CD4-positive, alpha-beta T cell treated with Interleukin-6 for 4 hours (primary cell): Measurements from ENCODE around the gene DPP10.

ENCODE experiments used
- DNase-seq: peaks from one replicate; pipeline ENCODE4 v3.0.0-alpha.2; 2020; ENCODE audit warnings: mixed read lengths

DPP10 gene

DNA sequence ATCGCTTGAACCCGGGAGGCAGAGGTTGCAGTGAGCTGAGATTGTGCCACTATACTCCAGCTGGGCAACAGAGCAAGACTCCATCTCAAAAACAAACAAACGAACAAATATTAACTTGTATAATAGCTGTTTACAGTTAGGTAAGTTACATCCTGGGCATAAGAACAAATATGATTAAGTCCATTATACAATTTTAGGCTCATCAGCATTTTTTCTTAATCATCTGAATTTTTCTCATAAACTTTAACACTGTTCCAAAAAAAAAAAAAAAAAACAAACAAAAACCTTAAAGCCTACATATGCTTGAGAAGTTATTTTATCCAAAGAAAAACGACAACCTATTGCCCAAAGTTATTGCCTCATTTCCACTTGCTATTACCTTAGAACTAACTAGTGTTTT is 1042.5 kb downstream of the DPP10 start:
- no peak for DNase-seq

DNA sequence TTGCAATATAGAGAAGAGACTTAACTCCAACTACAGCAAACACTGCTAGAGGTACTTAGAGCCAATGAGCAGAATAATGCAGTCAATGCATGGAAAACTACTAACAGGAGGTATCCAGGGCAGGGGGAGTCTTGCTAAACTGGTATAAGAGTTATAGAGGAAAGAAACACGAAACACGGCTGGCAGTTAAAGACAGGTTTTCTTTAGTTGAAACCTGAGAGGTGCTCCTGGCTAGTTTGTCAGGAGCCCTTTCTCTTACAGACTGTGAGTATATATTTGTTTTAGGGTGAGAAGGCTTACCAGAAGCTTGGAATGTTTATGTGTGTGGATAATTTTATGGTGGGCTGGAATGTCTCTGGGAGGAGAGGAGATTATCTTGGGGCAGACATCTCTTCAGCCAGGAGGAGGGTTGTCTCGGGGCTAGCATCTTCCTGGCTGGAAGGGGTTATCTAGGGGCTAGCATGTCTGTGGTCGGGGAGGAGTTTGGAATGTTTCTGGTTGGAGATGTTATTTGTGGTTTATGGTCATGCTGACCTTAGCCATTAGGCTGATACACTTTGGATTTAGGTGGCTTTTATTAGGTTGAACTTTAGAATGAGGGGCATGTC is 1048.8 kb downstream of the DPP10 start:
- no peak for DNase-seq

DNA sequence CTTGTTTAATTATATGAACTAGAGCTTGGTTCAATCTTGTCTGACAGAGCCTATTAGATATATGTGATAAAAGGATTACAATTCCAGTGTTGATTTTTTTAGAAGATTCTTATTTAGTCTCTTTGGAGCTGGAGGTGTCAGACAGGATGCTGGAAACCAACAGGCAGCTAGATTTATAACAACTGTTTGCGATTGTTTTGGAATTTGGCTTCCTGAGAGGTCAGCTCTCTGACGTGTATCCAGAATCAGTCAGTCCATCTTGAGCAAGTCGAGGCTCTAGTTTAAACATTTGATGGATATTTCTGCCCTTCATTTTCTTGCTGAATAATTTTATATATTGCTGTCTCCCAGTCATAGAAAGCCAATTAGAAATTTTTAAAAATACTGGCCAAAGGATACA is 1062.9 kb downstream of the DPP10 start:
- no peak for DNase-seq

DNA sequence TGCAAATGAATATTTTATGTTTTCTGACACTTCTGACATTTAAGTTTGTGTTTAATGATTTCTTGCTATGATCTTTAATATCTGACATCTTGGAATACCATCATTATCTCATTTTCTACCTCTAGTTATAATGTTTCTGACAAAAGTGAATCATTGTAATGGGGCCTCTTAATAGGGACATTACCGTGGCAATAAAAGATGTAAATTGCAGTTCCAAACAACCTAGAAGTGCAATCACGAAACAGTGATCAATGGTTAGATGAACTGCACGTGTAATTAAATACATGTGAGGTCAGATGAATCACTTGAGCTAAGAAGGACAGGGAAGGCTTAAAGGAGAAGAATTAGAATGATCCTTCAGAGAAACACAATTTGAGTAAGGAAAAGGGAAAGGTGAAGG is 1078.3 kb downstream of the DPP10 start:
- DNase-seq, result no peak

DNA sequence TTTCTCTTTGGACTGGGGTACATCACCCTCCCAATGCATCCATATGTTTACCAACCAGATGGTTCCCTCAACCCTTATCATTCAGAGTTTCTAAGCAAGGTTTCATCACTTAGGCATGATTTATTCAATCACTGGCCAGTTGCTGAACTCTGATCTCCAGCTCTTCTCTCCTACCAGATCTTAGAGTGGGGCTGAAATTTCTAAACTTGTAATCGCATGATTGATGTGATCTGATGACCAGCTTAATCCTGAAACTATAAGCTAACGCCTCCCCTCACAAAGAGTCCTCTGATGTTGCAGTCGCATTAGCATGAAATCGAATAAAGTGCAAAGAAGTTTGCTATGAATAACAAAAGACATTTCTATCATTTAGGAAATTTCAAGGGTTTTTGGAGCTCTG is 1082.0 kb downstream of the DPP10 start:
- no peak for DNase-seq

DNA sequence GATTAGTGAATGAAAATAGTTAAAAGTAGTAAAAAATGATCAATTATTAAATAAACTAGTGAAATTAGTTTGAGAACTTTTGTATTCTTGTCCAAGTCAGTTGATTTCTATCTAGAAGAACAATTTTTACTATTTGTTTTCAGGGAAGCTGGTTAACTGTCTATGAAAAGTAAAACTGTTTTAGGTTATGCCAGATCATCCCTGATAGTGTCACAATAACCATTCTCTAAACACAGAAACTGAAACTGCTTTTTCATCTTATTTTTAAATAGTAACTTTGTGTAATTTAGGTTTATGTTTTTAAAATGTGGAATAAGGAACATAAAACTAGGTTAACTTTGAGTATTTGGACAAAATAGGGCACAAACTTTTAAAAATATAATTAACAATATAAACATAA is 1087.2 kb downstream of the DPP10 start:
- no peak for DNase-seq

DNA sequence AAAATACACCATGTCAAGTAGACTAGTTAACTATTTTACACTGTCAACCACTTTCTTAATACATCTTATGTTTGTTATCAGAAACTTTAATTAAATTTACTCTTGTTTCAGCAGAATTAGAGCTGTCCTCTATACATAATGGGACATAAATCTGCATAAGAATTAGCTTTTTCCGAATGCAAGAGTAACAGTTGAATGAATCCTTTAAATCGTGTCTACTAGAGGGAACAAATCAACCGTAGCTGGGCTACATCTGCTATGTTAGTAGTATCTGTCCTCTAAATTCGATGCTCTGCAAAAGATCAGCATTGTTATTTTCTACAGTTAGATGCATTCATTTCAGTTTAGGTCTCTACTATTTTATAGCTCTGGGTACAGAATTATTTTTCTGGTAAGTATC is 1090.6 kb downstream of the DPP10 start:
- no peak for DNase-seq

DNA sequence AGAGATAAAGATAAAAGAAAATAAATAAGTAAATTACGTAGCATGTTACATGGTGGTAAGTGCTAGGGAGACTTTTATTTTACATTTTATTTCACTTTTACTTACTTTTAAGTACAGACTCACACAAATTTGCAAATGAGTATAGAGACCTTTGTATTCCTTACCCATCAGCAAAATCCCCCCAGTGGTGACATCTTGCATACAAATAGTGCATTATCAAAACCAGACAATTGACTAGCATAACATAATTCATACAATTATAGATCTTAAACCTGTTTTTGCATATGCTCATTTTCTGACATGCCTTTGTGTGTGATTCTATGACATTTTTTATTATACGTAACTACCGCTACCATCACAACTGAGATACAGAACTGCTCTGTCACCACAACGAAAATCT is 1099.4 kb downstream of the DPP10 start:
- DNase-seq, result no peak

DNA sequence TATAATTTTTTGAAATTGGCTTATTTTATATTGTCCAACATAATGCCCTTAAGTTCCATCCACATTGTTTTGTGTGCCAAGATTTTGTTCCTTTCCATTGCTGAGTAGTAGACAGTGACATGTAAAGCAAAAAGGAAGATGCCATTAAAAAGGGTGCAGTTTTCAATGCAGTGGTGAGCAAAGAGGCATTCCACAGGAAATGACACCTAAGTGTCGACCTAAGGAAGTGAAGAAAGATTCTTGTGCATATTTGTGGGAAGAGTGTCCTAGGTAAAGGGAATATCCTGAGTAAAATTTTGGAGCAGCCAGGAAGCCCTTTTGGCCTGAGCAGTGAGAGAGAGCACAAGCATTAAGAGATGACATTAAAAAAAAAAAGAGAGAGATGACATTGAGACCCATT is 1099.9 kb downstream of the DPP10 start:
- DNase-seq, result no peak

DNA sequence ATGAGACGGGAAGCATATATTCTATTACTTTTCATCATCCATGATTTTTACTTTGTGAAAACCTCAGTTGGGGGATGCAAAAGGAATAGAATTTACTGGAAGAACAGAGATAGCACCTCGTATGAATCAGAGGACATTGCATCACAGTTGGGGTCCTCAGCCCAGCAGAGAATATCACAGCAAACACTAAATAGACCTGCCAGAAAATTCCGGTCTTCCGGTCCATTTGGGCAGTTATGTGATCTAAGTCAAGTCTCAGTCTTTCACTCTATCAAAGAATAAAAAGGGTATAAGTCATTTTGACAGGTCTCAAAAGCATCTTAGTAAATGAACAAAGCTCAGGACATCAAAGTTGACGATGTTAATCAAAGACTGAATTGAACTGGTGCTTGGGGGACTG is 1100.6 kb downstream of the DPP10 start:
- DNase-seq, result no peak

DNA sequence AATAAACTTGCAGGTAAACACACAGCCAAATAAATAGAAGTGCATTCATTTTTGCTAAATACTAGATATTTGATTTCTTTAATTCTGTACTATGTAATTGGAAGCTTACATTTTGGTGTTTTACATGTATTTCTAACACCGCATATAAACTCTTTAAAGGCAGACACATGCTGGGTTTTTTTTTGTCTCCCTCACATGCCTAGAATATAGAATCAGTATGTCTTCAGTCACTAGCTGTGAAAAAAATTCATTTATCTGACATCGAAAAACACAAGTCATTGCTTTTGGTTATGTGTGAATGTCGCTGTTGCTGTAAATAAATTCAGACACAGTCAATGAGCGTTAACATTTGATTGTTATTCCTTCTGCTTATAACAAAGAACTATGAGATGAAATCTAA is 1101.0 kb downstream of the DPP10 start:
- no peak for DNase-seq

DNA sequence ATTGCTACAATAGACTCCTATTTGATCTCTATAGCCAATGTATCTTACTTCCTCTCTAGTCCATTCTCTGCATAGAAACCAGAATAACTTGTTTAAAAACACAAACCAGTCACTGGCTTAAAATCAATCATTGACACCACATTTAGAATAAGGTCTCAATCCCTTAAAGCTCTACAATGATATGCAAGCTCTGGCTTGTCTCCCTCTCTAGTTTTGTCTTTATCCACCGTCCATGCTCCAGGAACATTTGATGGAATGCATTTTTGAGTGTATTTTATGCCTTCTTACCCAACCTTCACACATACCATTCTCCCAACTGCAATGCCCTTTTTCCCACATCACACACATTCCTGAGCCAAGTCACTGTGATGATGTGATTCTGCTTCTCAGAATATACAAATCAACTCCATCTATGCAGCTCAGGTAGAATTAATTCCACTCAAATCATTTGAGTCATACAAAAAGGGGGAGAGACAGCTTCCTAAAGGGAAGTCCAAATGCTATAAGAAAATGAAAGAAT is 1107.2 kb downstream of the DPP10 start:
- DNase-seq, result no peak

DNA sequence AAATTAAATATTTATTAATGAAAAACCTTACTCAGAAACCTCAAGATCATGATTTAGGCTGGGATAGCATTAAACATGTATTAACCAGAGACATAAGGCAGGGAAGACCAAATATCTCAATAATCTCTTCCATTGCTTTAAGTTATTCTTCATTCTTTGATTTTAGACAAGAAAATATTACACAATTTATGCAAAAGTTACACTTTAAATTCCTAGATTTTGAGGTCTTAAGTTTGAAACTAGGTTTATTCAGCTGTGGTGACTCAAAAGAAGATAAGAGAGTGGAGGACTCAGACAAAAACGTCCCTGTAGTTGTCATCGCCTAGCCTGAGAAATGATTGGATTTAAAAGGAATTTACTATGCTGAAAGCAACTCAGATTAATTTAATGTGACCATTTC is 1110.3 kb downstream of the DPP10 start:
- DNase-seq, result no peak

DNA sequence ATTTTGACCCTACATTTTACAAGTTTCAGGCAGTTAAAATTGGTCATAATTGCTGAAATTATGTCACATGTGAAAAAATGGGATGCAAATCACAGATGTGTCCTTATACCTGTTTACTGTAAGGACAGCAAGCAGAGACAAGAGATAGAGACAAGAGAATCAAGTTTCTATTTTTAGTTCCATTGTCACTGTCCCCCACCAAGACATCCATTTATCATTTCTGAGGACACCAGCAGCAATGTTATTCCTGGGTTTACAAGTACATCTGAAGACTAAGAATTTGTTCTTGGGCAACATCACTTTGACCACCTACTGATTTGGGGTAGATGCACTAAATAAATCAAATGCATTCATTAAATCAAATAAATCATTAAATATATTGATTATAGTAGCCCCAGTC is 1111.7 kb downstream of the DPP10 start:
- no peak for DNase-seq

DNA sequence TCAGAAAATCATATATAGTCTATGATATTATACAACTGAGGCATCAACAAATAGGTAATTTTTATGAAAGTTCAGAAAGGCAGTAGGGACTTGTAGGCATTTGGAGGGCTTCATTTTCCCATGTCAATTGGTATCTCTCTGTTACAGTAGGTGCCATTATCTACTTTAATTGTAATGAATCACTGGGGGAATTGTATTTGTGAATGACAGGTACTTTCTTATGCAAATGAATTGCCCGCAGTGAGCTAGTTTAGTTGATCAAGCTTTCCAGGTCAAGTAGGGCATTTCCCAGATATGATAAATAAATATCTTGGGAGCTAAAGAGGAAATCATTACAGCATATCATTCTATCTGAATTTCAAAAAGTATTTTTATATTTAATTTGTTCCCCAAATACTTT is 1116.3 kb downstream of the DPP10 start:
- no peak for DNase-seq

DNA sequence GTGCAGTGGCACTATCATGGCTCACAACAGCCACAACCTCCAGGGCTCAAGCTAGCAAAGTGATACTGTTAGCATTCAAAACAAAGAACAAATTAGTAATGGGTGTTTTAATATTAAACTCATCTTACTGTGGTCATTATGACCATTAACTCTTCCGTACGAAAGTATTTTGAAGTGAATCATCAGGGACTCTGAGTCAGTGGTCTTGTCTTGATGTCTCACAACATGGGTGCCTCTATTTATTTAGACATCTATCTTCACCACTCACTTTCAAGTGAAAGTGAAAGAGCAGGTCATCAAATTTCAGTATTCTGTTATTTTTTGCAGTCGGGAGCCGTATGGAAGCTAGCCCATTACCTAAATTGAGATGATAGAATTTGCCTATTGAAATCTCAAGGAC is 1118.2 kb downstream of the DPP10 start:
- DNase-seq, result no peak

DNA sequence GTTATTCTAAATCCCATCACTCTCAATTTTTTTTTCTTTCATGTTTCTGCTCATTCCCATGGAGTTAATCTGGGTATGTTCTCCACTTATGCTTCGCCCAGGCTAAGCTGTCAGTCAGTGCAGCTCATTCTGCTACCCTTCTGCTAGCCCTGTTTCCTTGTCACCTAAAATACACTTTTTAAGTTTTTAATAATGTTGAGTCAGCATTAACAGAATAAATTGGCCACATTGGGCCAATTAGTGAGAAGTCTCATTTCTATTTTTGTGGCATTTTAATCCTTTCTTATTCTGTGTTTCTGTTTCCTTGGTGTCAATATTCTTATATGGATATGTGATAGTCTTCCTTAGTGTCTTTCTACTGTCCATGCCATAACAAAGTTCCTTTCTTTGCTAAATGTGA is 1126.2 kb downstream of the DPP10 start:
- DNase-seq, result no peak

DNA sequence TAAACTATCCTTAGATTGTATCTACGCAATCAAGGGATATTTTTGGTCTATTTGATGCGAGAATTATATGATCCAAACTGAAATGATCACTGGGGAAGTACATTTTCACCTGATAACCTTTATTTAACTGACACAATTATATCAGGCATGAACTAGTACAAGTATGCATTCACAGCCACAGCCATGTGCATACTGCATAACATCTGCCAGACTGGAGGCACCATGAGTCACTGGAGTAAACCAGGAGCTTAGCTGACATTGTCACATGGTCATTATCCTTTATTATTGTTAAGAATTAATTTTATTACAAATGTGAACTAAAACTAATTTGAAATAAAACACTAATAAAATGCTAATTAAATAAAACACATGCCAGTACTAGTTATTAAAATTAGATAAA is 1127.1 kb downstream of the DPP10 start:
- DNase-seq, result no peak

DNA sequence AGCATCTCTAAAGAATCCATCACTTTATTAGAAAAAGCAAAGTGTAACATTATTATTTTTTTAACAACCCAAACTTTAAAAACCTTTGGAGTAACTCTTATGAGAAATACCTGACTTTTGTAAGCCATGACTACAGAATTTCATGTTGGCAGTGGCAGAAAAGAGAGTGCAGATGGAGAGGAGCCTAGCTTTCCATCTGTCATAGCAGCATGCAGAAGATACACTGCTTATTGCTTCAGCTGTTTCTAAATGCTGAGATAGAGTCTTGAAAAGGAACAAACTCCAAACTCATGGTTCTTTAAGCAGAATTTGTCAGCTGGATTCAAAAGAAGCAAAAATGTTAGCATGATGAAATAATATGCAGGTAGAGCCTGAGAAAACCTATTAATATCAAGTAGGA is 1130.3 kb downstream of the DPP10 start:
- DNase-seq, result no peak

DNA sequence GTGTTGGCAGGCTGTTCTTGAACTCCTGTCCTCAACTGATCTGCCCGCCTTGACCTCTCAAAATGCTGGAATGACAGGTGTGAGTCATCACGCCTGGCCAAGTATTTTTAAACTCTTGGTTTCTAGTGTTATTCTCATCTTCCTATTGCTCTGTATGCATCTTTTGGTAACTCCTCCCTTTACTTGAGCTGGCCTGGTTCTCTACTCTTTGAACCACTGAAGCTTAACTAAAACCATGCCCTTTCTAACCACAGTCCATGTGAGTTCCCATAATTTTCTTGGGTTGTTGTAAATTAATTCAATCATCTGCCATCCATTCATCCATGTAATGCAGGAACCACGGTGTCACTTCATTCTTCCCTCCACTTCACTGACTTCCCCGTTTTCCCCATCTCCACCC is 1131.3 kb downstream of the DPP10 start:
- no peak for DNase-seq

DNA sequence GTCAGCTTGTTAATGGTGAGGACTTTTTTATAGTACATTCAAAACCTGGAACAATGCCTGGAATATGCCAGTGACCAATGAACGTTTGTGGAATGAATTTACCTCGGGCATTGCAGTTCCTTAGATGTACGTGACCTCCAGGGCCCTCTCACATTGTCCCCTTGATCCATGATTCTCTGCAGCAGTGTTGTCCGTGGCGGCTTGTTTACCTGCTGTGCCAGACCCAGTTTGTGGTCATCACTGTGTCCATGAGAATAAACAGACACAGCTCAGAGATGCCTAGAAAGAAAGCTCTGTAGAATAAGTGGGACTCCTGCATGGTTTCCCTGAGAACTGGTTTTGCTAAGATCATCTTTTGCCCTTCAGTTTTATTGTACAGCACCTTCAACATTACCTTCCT is 1132.2 kb downstream of the DPP10 start:
- no peak for DNase-seq

DNA sequence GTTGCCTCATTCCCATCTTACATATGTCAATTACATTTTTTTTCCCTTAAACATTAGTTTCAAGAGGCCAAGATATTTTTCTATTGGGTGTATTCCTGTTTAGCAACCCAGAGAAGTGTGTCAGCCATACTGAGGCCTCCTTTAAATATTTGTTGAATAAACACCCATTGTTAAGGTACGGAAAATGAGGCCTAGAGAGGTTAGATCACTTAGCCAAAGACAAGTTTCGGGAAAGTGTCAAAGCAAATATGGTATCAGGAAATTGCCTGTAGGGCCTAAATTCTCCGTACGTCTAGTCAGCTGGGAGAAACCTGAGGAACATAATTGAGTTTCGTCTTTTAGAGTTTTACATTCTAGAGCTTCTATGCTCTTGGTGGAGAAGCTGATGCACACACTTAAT is 1138.3 kb downstream of the DPP10 start:
- DNase-seq, result no peak

DNA sequence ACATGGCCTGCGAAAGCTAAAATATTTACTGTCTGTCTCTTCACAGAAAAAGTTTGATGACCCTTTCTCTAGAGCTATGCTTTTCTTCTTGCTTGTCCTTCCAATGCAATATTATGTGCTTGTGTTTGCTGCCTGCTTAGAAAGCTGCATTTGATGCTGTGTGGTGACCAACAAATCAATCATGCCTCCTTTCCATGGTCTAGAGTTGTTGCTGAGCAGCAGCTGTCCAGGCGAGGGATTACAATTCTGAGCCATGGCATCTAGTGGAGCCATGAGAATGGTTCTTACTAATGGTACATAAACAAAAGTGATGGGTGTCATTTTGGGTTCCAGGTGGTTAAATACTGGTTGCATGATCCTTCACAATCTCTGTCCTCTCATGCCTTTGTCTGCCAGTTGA is 1142.1 kb downstream of the DPP10 start:
- DNase-seq, result no peak

DNA sequence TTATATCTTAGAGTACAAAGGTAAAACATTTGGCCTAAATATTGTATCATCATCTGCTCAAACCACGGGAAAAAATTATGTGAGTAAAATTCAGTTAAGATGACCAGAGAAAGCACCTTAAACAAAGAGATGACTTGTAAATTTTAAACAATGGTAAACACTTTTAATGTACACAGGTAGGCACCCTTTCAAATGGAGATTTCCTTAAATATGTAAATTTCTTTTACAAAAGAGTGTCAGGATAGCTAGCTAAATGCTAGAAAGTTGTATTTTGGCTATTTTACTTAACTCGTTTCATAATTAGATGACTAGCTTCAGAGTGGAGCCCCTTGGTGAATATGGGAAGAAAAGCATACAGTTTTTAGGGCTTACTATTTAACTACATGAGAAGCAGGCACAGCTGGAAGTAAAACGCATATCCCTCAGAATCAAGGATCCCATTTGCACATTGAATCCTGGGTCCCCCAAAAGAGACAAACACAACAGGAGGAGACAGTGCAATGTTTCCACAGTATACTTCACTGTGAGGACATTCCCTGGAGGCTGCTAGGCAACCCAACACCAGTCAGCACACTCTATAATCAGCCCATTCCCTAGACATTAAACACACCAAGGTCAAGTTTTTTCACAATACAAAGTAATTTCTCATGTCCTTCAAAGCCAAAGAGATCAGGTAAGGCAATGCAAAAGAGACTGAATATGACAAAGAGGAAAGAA is 1154.4 kb downstream of the DPP10 start:
- no peak for DNase-seq

DNA sequence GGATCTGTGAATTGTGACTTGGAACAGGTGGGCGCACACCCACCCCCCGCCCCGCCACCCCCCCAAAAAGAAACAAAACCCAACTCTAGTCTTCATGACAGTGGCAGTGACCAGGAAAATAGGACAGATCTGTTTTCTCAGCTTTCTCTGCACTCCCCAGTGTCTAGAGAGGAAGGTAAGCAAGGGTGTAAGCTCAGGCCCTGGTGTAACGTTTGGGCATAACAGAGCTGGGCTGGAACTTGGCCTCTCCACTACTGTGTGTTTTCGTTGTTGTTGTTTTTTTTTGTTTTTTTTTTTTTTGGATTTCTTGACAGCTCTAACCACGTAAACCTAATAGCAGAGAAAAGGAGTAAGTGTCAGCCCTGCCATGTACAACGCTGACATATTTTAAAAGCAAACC is 1160.8 kb downstream of the DPP10 start:
- DNase-seq, result no peak
